DMS53 (cell line): ENCODE results near the gene MAN1B1.

Experiments used
- DNase-seq: peaks from one replicate; lab custom pipeline; 2025; lab: John Stamatoyannopoulos, UW

MAN1B1 gene

DNA sequence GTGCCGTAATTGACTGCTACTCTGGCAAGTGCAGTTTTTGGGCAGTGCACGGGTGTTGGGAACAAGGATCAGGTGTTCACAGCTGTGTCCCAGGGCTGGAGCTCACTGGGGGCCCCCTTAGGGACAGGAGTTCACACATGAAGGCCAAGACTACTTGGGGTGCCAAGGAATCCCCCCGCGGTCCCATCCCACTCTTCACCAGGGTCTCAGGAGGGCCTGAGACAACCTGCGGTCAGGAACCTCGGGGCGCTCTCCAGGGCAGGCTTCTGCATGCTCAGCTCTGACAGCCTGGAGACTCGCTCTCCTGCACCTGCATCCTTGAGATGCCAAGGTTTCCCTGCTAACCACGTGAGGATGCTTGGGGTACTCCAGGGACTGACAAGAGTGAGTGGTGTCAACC is 2.3 kb upstream of the MAN1B1 start:
- DNase-seq: no peak

DNA sequence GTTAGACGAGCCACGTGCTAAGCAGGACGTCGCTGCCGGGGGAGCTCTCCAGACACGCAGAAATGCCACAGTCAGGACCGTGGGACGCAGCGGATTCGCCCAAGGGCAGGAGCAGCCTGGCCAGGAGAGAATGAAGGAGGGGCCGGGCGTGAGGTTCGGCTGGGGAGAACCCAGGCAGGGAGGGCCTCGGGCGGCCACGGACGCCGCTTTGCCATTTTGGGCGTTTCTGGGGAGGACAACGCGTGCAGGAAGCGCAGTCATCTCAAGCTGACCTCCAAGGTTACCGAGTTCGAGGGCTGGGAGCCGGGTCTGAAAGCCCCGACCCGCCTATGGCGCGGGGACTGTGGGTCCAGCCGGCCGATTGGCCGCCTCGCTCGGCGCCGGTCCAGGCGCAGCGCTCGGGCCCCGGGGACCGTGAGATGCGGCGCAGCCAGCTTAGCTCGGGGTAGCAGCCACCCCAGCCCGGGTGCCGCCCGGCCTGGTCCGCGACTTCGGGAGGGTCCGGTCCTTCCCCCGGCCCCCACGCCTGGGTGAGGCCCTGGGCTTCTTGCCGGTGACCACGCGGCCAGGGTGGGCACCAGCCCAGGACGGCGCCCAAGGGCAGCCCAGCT is 760 bp upstream of the MAN1B1 start:
- peak; percentile 68 for DNase-seq

DNA sequence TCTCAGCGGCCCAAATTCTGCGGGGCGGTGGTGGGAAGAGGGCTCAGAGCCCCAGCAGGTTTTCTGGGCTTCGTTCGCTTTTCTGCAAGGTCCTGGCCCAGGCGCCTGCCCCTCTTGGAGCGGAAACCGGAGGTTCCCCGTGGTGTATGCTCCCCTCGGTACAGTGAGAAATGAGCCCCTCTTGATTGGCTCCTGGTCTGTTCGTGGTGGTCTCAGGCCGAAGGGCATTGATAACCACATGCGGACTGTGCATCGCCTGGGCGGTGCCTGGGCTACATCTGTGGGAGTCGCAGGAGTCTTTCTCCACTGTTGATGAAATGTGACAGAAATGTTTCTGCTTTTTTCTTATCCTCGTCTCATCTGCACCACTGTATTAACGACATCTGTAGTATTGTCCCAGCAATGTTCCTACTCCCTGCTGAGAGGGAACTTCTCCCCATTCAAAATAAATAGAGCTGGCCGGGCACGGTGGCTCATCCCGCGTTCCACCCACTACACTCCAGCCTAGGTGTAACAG is 682 bp downstream of the MAN1B1 start:
- DNase-seq: no peak

DNA sequence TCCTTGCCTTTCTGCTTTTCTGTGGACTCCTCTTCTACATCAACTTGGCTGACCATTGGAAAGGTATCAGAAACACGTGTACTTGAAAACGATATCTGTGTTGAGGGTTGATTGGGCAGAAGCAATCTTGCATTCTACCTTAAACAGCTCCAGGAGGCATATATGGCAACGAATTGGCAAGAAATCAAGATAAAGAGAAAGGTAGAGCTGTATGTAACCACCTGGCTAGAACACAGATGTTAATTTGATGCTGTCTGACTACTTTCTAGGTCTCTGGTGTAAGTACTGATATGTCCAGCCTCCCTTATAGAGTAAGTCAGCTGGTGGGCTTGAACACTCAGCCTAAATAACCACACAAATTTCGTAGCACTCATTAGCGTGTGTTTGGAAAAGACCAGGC is 1.3 kb downstream of the MAN1B1 start:
- no peak for DNase-seq

DNA sequence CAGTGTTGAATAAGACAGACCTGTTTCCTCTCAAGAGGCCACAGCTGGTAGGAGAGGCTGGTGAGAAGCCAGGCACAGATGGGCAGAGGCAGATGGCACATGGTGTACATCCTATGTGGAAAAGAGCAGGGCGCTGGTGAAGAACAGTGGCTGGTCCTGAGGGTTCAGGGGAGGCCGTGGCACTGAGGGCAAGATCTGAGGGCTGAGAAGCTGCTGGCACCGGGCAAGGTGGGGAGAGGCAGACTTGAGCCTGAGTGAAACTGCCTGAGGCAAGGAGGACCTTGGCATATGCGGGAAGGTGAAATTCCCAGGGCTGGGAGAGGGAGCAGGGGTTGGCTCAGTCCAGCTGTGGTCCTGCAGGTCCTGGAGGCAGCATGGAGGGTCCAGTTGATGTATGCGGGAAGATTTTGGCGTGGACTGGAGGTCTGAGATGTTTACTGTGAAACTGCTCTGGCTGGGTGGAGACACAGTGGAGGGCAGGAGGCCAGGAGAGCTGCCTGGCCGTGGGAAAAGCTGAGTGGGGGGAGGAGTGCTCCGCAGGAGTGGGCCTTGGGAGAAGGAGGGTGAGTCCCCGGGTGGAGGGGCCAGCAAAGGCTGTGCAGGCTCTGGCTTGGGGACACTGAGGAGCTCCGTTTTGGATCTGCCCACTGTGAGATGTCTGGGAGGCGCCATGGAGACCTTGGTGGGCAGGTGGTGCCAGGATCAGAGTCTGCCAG is 2.6 kb downstream of the MAN1B1 start:
- no peak for DNase-seq

DNA sequence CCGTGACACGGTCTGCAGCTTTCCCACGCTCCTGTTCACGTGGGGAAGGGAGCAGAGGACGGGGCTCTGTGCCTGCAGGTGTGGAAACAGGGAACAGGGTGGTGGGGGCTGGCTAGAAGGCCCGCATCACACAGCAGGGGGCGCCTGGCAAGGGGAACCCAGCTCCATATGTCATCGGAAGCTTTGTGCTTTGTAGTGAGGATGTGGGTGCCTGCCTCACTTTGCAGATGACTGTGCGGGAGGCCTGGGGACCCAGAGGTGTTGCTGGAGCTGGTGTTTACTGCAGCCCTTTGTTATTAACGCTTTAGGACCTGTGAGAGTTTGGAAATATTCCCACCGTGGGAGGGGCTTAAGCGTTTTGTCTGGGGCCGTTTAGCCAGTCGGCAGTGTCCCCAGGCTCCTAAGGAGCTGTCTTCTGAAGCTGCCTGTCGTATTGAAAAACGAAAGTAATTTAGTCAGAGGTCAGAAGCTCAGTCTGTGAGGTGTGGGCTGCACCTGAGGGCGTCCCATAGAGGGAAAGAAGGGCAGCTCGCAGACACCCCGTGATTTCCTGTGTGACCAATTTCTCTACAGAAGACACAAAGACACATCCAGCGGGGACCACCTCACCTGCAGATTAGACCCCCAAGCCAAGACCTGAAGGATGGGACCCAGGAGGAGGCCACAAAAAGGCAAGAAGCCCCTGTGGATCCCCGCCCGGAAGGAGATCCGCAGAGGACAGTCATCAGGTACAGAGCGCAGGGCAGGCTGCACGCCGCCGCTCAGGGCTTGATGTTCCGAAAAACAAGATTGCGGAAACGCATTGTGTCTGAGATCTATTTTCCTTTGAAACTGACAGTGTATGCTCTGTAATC is 9.1 kb downstream of the MAN1B1 start:
- no peak for DNase-seq

DNA sequence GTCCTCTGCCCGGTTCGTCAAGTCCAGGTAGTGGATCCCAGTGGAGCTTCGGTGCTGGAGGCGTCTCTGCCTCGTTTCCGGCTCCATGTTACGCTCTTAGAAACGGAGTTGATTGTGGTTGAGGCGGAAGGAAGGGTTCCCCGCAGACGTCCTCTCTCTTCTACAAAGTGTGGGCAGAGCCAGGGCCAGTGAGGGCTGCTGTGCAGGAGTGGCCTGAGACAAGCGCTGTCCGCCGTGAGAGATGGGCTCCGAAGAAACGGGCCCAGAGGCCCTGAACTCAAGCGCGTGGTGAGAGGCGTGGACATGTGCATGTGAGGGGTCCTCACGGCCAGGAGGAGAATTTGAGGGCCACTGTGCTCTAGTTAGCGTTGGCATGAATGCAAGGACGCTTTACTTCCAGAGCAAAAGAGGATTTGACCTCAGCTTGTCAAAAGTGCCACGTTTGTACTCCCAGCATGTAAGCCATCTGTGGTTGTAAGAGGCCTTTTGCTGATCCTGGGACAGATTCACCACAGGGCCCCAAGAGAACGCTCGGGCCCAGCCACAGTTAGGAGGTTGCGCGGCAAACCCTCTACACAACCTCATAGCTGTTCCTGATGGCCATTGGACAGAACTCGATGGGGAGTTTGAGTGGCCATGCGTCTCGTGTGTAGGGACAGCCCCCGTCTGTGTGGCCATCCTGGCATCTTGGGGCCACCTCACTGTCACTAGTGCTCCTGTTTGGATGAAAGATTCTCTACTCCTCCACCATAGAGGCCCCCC is 10.2 kb downstream of the MAN1B1 start:
- DNase-seq: no peak

DNA sequence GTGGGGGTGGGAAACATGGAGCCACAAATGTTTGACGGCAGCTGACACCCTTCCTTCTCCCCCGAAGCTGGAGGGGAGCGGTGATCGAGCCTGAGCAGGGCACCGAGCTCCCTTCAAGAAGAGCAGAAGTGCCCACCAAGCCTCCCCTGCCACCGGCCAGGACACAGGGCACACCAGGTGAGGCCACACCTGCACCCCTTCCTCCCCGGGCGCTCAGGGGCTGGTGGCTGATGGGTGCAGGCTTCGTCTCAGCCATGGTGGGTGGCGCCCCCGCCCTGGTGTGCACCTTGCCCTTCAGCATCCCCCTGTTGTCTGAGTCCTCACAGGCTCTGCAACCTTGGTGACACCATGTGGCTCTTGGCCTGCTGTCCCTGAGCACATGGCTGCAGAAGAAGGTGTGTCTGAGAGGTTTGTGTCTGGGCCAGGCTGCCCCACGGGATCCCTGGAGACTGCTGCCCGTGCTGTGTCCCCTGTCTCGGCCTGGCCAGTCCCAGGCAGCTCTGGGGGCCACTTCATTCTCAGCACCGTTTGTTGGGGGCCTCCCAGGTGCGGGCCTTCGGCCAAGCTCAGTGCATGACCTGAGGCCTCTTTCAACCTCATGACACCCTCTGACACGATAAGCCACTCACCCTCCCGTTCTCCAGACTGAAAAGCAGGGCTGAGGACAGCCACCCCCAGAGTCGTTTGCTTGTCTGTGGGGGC is 11.1 kb downstream of the MAN1B1 start:
- no peak for DNase-seq

DNA sequence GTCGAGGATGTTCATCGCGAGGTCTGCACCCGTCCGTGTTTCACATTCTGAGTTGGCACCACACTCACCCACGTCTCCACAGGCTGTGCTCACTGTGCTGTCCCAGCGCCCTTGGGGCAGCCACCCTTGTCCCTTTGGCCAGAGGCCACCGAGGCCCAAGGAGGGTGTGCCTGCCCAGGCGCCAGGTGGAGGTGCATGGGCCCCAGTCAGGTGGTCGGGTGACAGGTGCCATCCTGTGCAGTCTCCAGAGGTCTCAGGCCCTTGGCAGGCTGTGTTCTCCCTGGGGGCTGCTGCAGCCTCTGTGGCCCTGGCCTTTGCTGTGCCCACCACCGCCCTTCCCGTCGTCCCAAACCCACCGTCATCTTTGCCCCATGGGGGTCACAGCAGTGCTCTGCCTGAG is 12.4 kb downstream of the MAN1B1 start:
- DNase-seq: no peak

DNA sequence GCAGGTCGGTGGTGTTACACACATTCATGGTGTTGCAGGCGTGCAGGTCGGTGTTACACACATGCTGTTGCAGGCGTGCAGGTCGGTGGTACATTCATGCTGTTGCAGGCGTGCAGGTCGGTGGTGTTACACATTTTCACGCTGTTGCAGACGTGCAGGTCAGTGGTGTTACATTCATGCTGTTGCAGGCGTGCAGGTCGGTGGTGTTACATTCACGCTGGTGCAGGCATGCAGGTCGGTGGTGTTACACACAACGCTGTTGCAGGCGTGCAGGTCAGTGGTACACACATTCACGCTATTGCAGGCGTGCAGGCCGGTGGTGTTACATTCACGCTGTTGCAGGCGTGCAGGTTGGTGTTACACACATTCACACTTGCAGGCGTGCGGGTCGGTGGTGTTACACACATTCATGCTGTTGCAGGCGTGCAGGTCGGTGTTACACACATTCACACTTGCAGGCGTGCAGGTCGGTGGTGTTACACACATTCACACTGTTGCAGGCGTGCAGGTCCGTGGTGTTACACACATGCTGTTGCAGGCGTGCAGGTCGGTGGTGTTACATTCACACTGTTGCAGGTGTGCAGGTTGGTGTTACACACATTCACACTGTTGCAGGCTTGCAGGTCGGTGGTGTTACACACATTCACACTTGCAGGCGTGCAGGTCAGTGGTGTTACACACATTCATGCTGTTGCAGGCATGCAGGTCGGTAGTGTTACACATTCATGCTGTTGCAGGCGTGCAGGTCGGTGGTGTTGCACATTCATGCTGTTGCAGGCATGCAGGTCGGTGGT is 16.6 kb downstream of the MAN1B1 start:
- DNase-seq: no peak

DNA sequence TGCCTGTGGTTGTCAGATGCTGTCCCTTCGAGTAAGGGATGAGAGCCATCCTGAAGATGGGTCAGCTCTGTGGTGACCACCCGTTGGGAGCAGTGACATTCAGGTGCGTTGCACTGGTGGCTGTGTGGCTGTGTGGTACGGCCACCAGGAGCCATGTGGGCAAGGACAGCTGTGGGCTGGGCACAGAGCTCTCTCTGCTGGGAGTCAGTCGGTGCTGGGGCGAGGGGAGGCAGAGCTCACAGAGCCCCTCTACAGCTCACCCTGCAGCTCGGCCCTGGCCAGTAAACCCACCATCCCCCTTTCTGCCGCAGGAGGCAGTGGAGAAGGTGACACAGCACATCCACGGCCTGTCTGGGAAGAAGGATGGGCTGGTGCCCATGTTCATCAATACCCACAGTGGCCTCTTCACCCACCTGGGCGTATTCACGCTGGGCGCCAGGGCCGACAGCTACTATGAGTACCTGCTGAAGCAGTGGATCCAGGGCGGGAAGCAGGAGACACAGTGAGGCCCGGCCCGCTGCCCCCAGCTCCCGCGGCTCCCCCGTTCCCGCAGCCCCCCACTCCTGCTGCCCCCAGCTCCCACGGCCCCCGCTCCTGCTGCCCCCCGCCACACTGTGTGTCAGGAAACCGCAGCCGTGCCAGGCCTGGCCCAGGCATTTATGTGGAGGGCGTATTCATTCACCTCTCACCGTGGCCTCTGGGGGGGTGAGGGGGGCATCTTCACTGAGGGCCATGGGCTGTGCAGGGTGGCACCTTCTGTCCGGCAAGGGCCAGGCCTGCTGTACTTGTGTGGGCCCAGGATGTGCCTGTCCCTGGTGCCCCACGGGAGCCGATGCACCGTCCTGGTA is 19.3 kb downstream of the MAN1B1 start:
- DNase-seq: no peak

DNA sequence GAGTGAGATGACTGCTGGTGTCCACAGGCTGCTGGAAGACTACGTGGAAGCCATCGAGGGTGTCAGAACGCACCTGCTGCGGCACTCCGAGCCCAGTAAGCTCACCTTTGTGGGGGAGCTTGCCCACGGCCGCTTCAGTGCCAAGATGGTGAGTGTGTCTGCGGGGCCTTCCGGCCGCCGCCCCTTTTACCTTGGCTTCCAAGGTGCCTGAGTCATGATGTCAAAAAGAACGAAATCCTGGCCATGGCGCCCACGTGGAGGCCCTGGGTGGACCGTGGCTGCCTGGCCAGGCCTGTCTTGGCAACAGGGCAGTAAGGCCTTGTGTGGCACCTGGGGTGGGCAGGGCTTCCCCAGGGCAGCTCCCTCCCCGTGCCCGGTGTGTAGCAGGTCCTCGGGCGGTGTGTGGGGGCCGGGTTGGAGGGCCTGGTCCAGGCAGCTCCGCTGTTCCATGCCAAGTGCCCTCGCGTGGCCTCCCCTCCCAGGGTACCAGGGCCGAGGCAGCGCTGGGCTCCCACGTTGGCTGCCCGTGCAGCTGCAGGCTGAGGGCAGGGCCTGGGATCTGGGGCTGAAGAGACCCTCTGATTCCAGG is 20.0 kb downstream of the MAN1B1 start:
- DNase-seq: no peak

DNA sequence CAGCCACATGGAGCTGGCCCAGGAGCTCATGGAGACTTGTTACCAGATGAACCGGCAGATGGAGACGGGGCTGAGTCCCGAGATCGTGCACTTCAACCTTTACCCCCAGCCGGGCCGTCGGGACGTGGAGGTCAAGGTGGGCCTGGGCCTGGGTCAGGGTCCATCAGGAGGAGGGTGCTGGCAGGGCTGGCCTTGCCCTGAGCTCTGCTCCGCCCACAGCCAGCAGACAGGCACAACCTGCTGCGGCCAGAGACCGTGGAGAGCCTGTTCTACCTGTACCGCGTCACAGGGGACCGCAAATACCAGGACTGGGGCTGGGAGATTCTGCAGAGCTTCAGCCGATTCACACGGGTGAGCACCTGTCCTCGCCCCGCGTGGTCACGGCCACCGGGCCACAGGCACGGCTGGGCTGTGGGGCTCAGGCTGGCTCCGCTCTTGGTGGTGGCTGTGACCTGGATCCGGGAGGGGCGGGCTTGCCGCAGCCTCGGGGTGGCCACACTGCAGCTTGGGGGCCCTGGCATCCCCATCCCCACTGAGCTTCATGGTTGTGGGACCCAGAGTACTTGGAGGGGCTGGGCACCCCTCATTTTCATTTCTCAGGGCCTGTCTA is 20.6 kb downstream of the MAN1B1 start:
- no peak for DNase-seq

DNA sequence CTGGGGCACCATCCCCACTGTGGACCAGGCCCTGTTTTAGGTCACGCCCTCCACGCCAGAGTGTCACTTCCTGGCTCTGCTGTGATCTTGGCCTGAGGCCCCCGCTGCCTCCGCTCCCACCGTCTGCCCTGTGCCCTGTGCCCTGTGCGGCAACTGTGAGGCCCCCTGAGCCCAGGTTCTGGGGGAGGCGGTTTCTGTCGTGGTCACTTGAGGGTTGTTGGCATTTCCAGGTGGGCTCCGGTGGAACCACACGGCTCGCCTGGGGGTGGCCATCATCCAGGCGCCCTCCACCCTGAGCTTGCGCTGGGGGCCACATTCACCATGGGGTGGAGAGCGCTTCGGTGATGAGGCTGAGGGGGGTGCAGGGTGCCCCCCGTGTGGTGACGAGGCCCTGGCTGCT is 21.2 kb downstream of the MAN1B1 start:
- no peak for DNase-seq

DNA sequence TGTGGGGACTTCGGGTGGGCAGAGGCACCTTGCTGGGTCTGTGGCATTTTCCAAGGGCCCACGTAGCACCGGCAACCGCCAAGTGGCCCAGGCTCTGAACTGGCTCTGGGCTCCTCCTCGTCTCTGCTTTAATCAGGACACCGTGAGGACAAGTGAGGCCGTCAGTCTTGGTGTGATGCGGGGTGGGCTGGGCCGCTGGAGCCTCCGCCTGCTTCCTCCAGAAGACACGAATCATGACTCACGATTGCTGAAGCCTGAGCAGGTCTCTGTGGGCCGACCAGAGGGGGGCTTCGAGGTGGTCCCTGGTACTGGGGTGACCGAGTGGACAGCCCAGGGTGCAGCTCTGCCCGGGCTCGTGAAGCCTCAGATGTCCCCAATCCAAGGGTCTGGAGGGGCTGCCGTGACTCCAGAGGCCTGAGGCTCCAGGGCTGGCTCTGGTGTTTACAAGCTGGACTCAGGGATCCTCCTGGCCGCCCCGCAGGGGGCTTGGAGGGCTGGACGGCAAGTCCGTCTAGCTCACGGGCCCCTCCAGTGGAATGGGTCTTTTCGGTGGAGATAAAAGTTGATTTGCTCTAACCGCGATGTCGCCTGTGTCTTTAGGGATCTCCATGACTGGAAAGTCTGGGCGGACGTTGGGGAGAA is 21.9 kb downstream of the MAN1B1 start:
- no peak for DNase-seq

DNA sequence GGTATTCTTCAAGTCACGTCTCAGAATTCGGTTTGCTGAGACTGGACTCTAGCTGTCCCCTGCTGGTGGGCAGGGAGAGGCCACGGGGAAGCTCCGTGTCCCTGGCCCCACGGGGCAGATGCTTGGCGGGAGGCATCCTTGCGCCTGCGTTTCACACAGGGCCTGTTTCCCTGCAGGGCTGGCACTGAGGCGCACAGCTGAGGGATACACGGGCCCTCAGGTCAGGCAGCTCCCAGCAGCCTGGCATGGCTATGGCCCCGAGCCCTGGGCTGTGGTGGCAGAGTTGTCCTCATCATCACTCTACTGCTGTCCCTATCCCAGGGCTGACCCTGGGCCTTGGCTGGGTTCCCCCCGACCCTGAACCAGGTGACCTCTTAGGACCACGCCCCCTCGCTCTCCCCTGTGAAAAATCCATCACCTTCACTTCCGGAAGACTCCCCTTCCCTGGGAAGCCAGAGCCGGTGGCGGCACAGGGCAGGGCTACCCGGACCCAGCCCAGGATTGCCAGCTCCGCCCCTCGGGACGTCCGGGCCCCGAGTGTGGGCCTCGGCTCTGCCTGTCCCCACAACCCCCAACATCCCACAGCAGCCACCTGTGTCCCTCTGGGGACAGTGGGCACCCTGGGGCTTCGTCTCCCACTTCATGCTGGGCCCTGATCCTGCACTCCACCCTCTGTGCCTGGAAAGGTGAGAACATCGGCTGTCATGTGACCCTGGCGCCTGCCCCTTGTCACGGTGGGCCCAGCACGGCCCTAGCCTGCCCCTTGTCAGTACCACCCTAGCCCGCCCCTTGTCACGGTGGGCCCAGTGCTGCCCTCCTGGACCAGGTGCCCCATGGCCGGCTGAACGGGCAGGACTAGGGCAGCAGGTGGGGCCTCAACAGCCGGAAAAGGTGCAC is 22.7 kb downstream of the MAN1B1 start:
- no peak for DNase-seq

DNA sequence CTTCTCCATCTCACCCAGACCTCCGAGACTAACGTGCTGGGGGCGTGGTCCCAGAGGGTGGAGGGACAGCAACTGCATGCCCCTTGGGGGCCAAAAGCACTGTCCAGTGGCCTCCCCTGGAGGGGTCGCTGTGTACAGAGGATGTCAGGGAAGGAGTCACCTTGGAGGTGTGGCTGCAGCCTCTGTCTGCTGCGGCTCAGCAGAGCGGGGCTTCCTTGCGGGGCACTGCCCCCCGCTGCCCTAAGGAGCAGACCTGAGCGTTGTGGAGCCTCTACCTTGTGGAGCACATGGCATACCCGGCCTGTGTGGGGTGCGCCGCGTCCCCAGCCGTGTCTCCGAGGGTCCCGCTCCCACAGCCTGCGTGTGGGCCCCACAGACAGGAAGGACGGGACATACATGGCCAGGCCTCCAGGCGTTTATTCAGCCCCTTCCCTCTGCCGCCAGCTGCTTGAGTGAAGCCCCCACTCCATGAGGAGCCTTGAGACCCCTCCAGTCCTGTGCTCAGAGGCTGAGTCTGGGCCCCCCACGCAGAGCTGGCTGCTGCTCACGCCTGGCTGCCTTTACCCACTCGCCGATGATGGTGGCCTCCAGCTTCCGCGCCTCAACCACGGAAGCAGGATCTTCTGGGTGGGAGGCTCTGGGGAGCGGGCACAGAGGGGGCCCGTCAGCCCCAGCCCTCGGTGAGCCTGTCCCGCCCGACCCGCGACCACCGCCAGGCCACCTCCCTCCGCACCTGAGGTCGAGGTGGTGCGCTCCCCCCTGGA is 23.5 kb downstream of the MAN1B1 start:
- DNase-seq: no peak
